Adrenal gland (tissue), 12 donors: Measurements from ENCODE around the gene IFNL4. TPM values are rescaled to one million over a fixed set of nuclear protein-coding genes. Genes with fewer than 3 reads are reported as not detected.
"Not testable (repeated sequence)": the region's sequence is repeated elsewhere in the genome, so short reads cannot be mapped to it uniquely, and the experiment has no call there.

Experiments
- DNase-seq, 7 donors: peaks; one replicate each; pipeline ENCODE4 v3.0.0-alpha.2; 2019 to 2020
- H3K27ac ChIP-seq, 5 donors: fragments of 200-600 bp; sonication (generic) in 4 of 5; 1 replicate in 3 of 5; 2 replicates in 2 of 5; pipeline versions ENCODE4 v1.5.1 to v1.8.0; 2016 to 2020; ENCODE audit warnings: mild to moderate bottlenecking in 1 of 5
- H3K27me3 ChIP-seq: fragments of 200-600 bp; 2 replicates; pipeline ENCODE4 v1.8.0; 2021
- H3K36me3 ChIP-seq, 2 donors: fragments of 200-600 bp; replicated peaks in 1 of 2; 1 replicate in 1 of 2; 2 replicates in 1 of 2; pipeline versions ENCODE4 v1.5.1 to v1.8.0; 2018 to 2022
- H3K4me1 ChIP-seq, 2 donors: fragments of 200-600 bp; replicated peaks in 1 of 2; 1 replicate in 1 of 2; 2 replicates in 1 of 2; pipeline versions ENCODE4 v1.5.1 to v1.8.0; 2018 to 2021
- H3K4me3 ChIP-seq, 4 donors: fragments of 200-600 bp; sonication (generic) in 3 of 4; one replicate each; pipeline ENCODE4 v1.5.1; 2016 to 2018
- H3K9me3 ChIP-seq, 3 donors: fragments of 200-600 bp; sonication (generic) in 1 of 3; replicated peaks in 1 of 3; 1 replicate in 2 of 3; 2 replicates in 1 of 3; pipeline versions ENCODE4 v1.5.1 to v1.8.0; 2016 to 2021
- POLR2A ChIP-seq, 2 donors: fragments of 450-650 bp; IDR thresholded peaks; one replicate each; pipeline ENCODE4 v1.6.1; 2017; ENCODE audit warnings: antibody characterized with exemption in 2 of 2, mild to moderate bottlenecking in 2 of 2, moderate library complexity in 1 of 2
- WGBS, 4 donors: extraction: QIAGEN DNeasy Blood & Tissue Kit in 2 of 4; methylation state at CpG; one replicate each; pipeline versions ENCODE4 v1.1.5 to v1.1.7; 2013 to 2017; 5-methylcytosine and 5-hydroxymethylcytosine counted together
- intact Hi-C, 2 donors: fragments of 100-400 bp; cut with DNase I; formaldehyde crosslinking; loops; one replicate each; pipeline versions ENCODE4 v1.14.1 to v1.15.0; 2022 to 2023
- polyA plus RNA-seq, 3 donors: library from polyadenylated mRNA; stranded (reverse); fragments of 200-250 nt in 2 of 3; fragments of 350-450 nt in 1 of 3; fragmentation: Illumina TruSeq in 1 of 3; extraction: RNeasy Lipid Tissue Mini Kit (QIAGEN cat#74804) in 1 of 3; gene quantifications; one replicate each; pipeline ENCODE4 v1.2.3, GENCODE V29; 2013 to 2014
- total RNA-seq, 9 donors: library from RNA; depleted of rRNA in 4 of 9; stranded (reverse); fragments of >200 nt in 4 of 9; fragments of 120-200 nt in 1 of 9; fragmentation: NEBNext Ultra II Directional in 1 of 9; extraction: Animal tissue kit (Norgen Biotek cat#: 25700) in 1 of 9; gene quantifications; one replicate each; pipeline versions ENCODE4 v1.1.0 to v1.2.4, GENCODE V29; 2013 to 2023
- TF ChIP-seq, protein P1 (sequence below), 6 experiments: fragments of 450-650 bp in 4 of 6; fragments of 200-600 bp in 2 of 6; sonication (generic) in 1 of 6; IDR thresholded peaks; 1 replicate in 5 of 6; 2 replicates in 1 of 6; pipeline versions ENCODE4 v1.5.1 to v1.8.0; 2016 to 2021; ENCODE audit warnings: antibody characterized with exemption in 6 of 6, mild to moderate bottlenecking in 2 of 6, moderate library complexity in 1 of 6
- donor health status: healthy with polysubstance abuse.
- donor health status: Bipolar disorder and iron deficiency.
- donor health status: DM: yes; HTN: yes; CAD: no.
- donor health status: DM: no; HTN: no; CAD: no.
- donor health status: DM: no; HTN: no; CAD: no.
- donor health status: DM: yes; HTN: yes; CAD: no.

Gene IFNL4
- total and polyA plus RNA-seq, 12 donors, result not detected

- Histone ChIP-seq H3K27me3 (peaks cover 28% of the 10 kb centered on the region), H3K4me1 (no peaks in the 10 kb centered on the region), H3K9me3 (no peaks in the 10 kb centered on the region), H3K36me3 (no peaks in the 10 kb centered on the region), H3K4me3 (no peak overlapping the region), H3K27ac (no peak overlapping the region)
- WGBS, 4 donors, result 37 to 47% (median 41%) methylated on average over 14 to 42 of the region's 42 CpGs
- intact Hi-C loops, result no loop called here
- TF ChIP-seq, protein P1, sequence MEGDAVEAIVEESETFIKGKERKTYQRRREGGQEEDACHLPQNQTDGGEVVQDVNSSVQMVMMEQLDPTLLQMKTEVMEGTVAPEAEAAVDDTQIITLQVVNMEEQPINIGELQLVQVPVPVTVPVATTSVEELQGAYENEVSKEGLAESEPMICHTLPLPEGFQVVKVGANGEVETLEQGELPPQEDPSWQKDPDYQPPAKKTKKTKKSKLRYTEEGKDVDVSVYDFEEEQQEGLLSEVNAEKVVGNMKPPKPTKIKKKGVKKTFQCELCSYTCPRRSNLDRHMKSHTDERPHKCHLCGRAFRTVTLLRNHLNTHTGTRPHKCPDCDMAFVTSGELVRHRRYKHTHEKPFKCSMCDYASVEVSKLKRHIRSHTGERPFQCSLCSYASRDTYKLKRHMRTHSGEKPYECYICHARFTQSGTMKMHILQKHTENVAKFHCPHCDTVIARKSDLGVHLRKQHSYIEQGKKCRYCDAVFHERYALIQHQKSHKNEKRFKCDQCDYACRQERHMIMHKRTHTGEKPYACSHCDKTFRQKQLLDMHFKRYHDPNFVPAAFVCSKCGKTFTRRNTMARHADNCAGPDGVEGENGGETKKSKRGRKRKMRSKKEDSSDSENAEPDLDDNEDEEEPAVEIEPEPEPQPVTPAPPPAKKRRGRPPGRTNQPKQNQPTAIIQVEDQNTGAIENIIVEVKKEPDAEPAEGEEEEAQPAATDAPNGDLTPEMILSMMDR (IDR thresholded peaks at IDR 0.05), result no peak
- no peak for TF ChIP-seq POLR2A (IDR thresholded peaks at IDR 0.05)
- peak in 4 of 7 donors; percentile 8 to 60 (median 22) for DNase-seq
Observed at GRCh38 chr19:39246951-39247669, 1.5 kb downstream of the IFNL4 start.

- H3K4me1 ChIP-seq, DNase-seq, intact Hi-C loops, H3K9me3 ChIP-seq, H3K36me3 ChIP-seq, H3K27ac ChIP-seq, H3K4me3 ChIP-seq: not testable (repeated sequence)
- no CpG with 5 or more reads among the region's 1 CpG for WGBS, 4 donors
- peaks cover 23% of the 10 kb centered on the region for H3K27me3 ChIP-seq
Observed at GRCh38 chr19:39245166-39245565, 3.5 kb downstream of the IFNL4 start.

GRCh38 chr19:39244410-39245100, 4.1 kb downstream of the IFNL4 start, which contains the start of gene IFNL3:
IFNL3 (minus strand) TSS chr19:39245006; CDS start chr19:39244967, 39 bp downstream.
- H3K36me3 ChIP-seq, DNase-seq, intact Hi-C loops, H3K27ac ChIP-seq, H3K9me3 ChIP-seq, H3K4me1 ChIP-seq, H3K4me3 ChIP-seq: not testable (repeated sequence)
- WGBS, 4 donors, result 79 to 91% (median 86%) methylated on average over 7 to 11 of the region's 12 CpGs
- peaks cover 22% of the 10 kb centered on the region for H3K27me3 ChIP-seq

DNA sequence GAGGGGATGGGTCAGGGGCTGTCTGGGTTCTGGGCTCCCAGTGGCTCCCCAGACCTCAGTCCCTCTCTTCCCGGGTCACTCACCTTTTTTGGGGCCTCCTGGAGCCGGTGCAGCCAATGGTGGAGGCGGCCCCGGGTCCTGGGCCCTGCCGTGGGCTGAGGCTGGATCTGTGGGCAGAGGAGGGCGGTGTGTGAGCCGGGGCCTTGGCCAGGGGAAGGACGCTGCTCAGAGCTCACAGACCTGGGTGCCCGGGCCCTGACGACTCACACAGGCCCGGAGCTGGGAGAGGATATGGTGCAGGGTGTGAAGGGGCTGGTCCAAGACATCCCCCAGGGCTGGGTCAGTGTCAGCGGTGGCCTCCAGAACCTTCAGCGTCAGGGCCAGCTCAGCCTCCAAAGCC, 4.9 kb downstream of the IFNL4 start:
- DNase-seq, intact Hi-C loops, H3K9me3 ChIP-seq, H3K4me1 ChIP-seq, H3K36me3 ChIP-seq, H3K4me3 ChIP-seq, H3K27ac ChIP-seq: not testable (repeated sequence)
- WGBS, 4 donors, result 73 to 81% (median 80%) methylated on average over 5 to 13 of the region's 13 CpGs; no CpG with 5 or more reads in 1 of the 4 donors
- H3K27me3 ChIP-seq, result peaks cover 19% of the 10 kb centered on the region

DNA sequence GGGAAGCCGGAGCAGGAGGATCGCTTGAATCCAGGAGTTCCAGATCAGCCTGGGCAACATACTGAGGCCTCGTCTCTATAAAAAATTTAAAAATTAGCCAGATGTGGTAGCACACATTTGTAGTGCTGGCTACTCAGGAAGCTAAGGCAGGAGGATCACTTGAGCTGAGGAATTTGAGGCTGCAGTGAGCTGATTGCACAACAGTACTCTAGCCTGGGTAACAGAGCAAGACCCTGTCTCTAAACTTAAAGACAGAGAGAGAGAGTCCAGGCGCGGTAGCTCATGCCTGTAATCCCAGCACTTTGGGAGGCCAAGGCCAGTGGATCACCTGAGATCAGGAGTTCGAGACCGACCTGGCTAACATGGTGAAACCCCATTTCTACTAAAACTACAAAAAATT, 8.2 kb downstream of the IFNL4 start:
- TF ChIP-seq, protein P1 (IDR thresholded peaks at IDR 0.05), result no peak
- TF ChIP-seq POLR2A (IDR thresholded peaks at IDR 0.05), result no peak
- no peaks in the 10 kb centered on the region for H3K27me3 ChIP-seq
- no peaks in the 10 kb centered on the region for H3K36me3 ChIP-seq
- WGBS, 4 donors, result 86 to 92% (median 90%) methylated on average over 7 of the region's 7 CpGs
- H3K4me1 ChIP-seq, result no peaks in the 10 kb centered on the region
- no peaks in the 10 kb centered on the region for H3K9me3 ChIP-seq
- H3K27ac ChIP-seq, result no peak overlapping the region
- intact Hi-C loops, result no loop called here
- DNase-seq, result no peak
- no peak overlapping the region for H3K4me3 ChIP-seq
